Adrenal gland (tissue), 12 donors: ENCODE measurements around the gene AGRN. TPM values are rescaled to one million over a fixed set of nuclear protein-coding genes. Genes with fewer than 3 reads are reported as not detected.

Source experiments
- DNase-seq, 7 donors: peaks; one replicate each; pipeline ENCODE4 v3.0.0-alpha.2; 2019 to 2020
- H3K27ac ChIP-seq, 5 donors: fragments of 200-600 bp; sonication (generic) in 4 of 5; 1 replicate in 3 of 5; 2 replicates in 2 of 5; pipeline versions ENCODE4 v1.5.1 to v1.8.0; 2016 to 2020; ENCODE audit warnings: mild to moderate bottlenecking in 1 of 5
- H3K27me3 ChIP-seq: fragments of 200-600 bp; 2 replicates; pipeline ENCODE4 v1.8.0; 2021
- H3K36me3 ChIP-seq, 2 donors: fragments of 200-600 bp; replicated peaks in 1 of 2; 1 replicate in 1 of 2; 2 replicates in 1 of 2; pipeline versions ENCODE4 v1.5.1 to v1.8.0; 2018 to 2022
- H3K4me1 ChIP-seq, 2 donors: fragments of 200-600 bp; replicated peaks in 1 of 2; 1 replicate in 1 of 2; 2 replicates in 1 of 2; pipeline versions ENCODE4 v1.5.1 to v1.8.0; 2018 to 2021
- H3K4me3 ChIP-seq, 4 donors: fragments of 200-600 bp; sonication (generic) in 3 of 4; one replicate each; pipeline ENCODE4 v1.5.1; 2016 to 2018
- H3K9me3 ChIP-seq, 3 donors: fragments of 200-600 bp; sonication (generic) in 1 of 3; replicated peaks in 1 of 3; 1 replicate in 2 of 3; 2 replicates in 1 of 3; pipeline versions ENCODE4 v1.5.1 to v1.8.0; 2016 to 2021
- POLR2A ChIP-seq, 2 donors: fragments of 450-650 bp; IDR thresholded peaks; one replicate each; pipeline ENCODE4 v1.6.1; 2017; ENCODE audit warnings: antibody characterized with exemption in 2 of 2, mild to moderate bottlenecking in 2 of 2, moderate library complexity in 1 of 2
- WGBS, 4 donors: extraction: QIAGEN DNeasy Blood & Tissue Kit in 2 of 4; methylation state at CpG; one replicate each; pipeline versions ENCODE4 v1.1.5 to v1.1.7; 2013 to 2017; 5-methylcytosine and 5-hydroxymethylcytosine counted together
- intact Hi-C, 2 donors: fragments of 100-400 bp; cut with DNase I; formaldehyde crosslinking; loops; one replicate each; pipeline versions ENCODE4 v1.14.1 to v1.15.0; 2022 to 2023
- polyA plus RNA-seq, 3 donors: library from polyadenylated mRNA; stranded (reverse); fragments of 200-250 nt in 2 of 3; fragments of 350-450 nt in 1 of 3; fragmentation: Illumina TruSeq in 1 of 3; extraction: RNeasy Lipid Tissue Mini Kit (QIAGEN cat#74804) in 1 of 3; gene quantifications; one replicate each; pipeline ENCODE4 v1.2.3, GENCODE V29; 2013 to 2014
- total RNA-seq, 9 donors: library from RNA; depleted of rRNA in 4 of 9; stranded (reverse); fragments of >200 nt in 4 of 9; fragments of 120-200 nt in 1 of 9; fragmentation: NEBNext Ultra II Directional in 1 of 9; extraction: Animal tissue kit (Norgen Biotek cat#: 25700) in 1 of 9; gene quantifications; one replicate each; pipeline versions ENCODE4 v1.1.0 to v1.2.4, GENCODE V29; 2013 to 2023
- TF ChIP-seq, protein P1 (sequence below), 6 experiments: fragments of 450-650 bp in 4 of 6; fragments of 200-600 bp in 2 of 6; sonication (generic) in 1 of 6; IDR thresholded peaks; 1 replicate in 5 of 6; 2 replicates in 1 of 6; pipeline versions ENCODE4 v1.5.1 to v1.8.0; 2016 to 2021; ENCODE audit warnings: antibody characterized with exemption in 6 of 6, mild to moderate bottlenecking in 2 of 6, moderate library complexity in 1 of 6
- donor health status: healthy with polysubstance abuse.
- donor health status: Bipolar disorder and iron deficiency.
- donor health status: DM: yes; HTN: yes; CAD: no.
- donor health status: DM: no; HTN: no; CAD: no.
- donor health status: DM: no; HTN: no; CAD: no.
- donor health status: DM: yes; HTN: yes; CAD: no.

The AGRN gene
- total and polyA plus RNA-seq, 12 donors: 2.2 to 27.8 (median 11.8) TPM

DNA sequence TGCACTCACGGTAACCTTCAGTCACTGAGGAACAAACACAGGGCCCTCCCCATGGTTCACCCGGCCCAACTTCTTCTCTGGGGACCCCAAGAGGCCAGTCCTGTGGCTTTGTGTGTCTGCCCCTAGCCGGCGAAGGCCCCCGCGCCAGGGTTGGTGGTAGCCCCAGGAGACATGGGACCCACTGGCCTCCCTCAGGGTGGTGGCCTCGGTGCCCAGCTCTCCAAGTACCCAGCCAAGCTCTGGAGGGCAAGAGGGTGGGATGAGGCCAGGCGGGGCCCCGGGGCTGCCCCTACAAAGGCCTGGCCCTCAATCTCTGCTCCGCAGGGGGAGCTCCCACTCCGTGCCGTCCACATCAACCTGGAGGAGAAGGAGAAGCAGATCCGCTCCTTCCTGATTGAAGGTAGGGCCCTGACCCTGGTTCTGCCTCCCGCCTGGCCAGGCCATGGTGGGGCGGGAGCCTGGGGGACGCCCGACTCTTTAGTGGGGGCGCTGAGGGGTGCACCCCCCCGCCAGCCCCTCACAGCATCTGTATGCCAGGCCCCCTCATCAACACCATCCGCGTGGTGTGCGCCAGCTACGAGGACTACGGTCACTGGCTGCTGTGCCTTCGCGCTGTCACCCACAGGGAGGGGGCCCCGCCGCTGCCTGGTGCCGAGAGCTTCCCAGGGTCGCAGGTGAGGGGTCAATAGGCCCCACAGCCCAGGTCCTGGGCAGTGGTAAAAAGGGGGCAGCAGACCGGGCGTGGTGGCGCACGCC is 48.0 kb upstream of the AGRN start:
- Histone ChIP-seq H3K27me3 (peaks cover 61% of the 10 kb centered on the region), H3K4me1 (peaks cover 4 to 5% of the 10 kb centered on the region in 2 donors), H3K27ac (no peak overlapping the region), H3K9me3 (no peaks in the 10 kb centered on the region), H3K36me3 (no peaks in the 10 kb centered on the region), H3K4me3 (no peak overlapping the region)
- intact Hi-C loops: loop anchor here in 1 of 2 donors (10.0 kb wide), 1 partner anchor 67 kb away; no protein-coding TSS in a partner anchor
- 76 to 89% (median 82%) methylated on average over 9 to 34 of the region's 34 CpGs for WGBS, 4 donors
- no peak for DNase-seq
- no peak for TF ChIP-seq POLR2A (IDR thresholded peaks at IDR 0.05)
- TF ChIP-seq, protein P1, sequence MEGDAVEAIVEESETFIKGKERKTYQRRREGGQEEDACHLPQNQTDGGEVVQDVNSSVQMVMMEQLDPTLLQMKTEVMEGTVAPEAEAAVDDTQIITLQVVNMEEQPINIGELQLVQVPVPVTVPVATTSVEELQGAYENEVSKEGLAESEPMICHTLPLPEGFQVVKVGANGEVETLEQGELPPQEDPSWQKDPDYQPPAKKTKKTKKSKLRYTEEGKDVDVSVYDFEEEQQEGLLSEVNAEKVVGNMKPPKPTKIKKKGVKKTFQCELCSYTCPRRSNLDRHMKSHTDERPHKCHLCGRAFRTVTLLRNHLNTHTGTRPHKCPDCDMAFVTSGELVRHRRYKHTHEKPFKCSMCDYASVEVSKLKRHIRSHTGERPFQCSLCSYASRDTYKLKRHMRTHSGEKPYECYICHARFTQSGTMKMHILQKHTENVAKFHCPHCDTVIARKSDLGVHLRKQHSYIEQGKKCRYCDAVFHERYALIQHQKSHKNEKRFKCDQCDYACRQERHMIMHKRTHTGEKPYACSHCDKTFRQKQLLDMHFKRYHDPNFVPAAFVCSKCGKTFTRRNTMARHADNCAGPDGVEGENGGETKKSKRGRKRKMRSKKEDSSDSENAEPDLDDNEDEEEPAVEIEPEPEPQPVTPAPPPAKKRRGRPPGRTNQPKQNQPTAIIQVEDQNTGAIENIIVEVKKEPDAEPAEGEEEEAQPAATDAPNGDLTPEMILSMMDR (IDR thresholded peaks at IDR 0.05): no peak

DNA sequence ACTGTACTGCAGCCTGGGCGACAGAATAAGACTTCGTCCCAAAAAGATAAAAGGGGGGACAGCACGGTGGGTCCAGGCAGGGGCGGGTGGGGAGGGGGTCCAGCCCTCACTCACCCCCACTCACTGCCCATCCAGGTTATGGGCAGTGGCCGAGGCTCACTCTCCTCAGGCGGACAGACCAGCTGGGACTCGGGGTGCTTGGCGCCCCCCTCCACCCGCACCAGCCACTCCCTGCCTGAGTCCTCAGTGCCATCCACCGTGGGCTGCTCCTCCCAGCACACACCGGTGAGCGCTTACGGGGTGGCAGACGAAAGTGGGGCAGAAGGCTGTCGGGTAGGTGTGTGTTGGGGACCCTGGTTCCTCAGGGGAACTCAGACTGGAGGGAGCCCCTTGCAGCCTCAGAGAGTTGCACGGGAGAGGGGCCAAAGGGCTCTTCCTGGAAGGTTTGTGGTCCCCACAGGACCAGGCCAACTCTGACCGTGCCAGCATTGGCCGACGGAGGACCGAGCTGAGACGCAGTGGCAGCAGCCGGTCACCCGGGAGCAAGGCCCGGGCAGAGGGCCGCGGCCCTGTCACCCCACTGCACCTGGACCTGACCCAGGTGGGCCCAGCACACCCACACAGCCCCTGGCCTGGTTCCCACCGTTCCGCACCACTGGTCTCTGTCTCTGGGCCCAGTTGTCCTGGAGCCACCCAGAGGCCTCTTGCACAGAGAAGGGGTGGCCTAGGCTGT is 47.0 kb upstream of the AGRN start:
- intact Hi-C loops: loop anchor here in 1 of 2 donors (10.0 kb wide), 1 partner anchor 68 kb away; no protein-coding TSS in a partner anchor
- DNase-seq: no peak
- TF ChIP-seq, protein P1 (IDR thresholded peaks at IDR 0.05): no peak
- no peak for TF ChIP-seq POLR2A (IDR thresholded peaks at IDR 0.05)
- 76 to 82% (median 80%) methylated on average over 5 to 28 of the region's 28 CpGs for WGBS, 4 donors
- no peaks in the 10 kb centered on the region for H3K4me1 ChIP-seq
- H3K27me3 ChIP-seq: peaks cover 61% of the 10 kb centered on the region
- H3K9me3 ChIP-seq: no peaks in the 10 kb centered on the region
- H3K36me3 ChIP-seq: no peaks in the 10 kb centered on the region
- H3K27ac ChIP-seq: no peak overlapping the region
- H3K4me3 ChIP-seq: no peak overlapping the region

DNA sequence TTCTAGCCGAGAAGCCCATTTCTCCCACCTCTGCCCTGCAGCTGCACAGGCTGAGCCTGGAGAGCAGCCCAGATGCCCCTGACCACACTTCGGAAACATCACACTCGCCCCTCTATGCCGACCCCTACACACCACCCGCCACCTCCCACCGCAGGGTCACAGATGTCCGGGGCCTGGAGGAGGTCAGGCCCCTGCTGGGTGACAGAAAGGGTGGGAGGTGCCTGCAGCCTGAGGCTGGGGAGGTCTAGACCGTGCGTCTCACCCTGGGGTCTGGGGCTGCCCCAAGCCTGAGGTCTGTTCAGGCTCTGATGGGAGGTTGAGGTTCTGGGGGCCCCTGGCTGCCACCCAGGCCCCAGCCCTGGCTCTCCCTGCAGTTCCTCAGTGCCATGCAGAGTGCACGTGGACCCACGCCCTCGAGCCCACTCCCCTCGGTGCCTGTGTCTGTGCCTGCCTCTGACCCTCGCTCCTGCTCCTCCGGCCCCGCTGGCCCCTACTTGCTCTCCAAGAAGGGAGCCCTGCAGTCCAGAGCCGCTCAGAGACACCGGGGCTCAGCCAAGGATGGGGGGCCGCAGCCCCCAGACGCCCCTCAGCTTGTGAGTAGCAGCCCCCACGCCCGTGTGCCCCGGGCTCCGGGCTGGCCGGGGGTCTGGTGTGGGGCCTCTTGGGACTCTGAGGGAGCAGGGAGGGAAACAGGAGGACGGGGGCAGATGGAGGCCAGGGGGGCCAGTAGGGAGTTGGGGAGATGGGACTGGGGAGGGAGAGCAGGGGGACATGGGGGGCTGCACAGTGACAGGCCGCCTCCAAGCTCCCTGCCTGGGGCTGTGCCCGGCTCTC is 46.2 kb upstream of the AGRN start:
- H3K4me3 ChIP-seq: no peak overlapping the region
- intact Hi-C loops: loop anchor here in 1 of 2 donors (10.0 kb wide), 1 partner anchor 69 kb away; no protein-coding TSS in a partner anchor
- no peaks in the 10 kb centered on the region for H3K36me3 ChIP-seq
- peaks cover 61% of the 10 kb centered on the region for H3K27me3 ChIP-seq
- 73 to 82% (median 75%) methylated on average over 7 to 28 of the region's 28 CpGs for WGBS, 4 donors
- H3K9me3 ChIP-seq: no peaks in the 10 kb centered on the region
- H3K4me1 ChIP-seq: no peaks in the 10 kb centered on the region
- H3K27ac ChIP-seq: no peak overlapping the region
- TF ChIP-seq POLR2A (IDR thresholded peaks at IDR 0.05): no peak
- TF ChIP-seq, protein P1 (IDR thresholded peaks at IDR 0.05): no peak
- DNase-seq: no peak

DNA sequence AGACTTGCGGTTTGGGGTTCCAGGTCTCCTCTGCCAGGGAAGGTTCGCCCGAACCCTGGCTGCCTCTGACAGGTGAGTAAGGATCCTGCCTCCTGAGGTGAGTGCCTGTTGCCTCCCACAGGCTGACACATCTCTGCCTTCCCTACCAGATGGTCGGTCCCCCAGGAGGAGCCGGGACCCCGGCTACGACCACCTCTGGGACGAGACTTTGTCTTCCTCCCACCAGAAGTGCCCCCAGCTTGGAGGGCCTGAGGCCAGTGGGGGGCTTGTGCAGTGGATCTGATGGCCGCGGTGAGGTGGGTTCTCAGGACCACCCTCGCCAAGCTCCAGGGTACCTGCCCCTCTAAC is 45.7 kb upstream of the AGRN start:
- no peak overlapping the region for H3K4me3 ChIP-seq
- no peaks in the 10 kb centered on the region for H3K9me3 ChIP-seq
- 84 to 89% (median 88%) methylated on average over 7 to 11 of the region's 11 CpGs for WGBS, 4 donors
- TF ChIP-seq POLR2A (IDR thresholded peaks at IDR 0.05): no peak
- H3K27ac ChIP-seq: no peak overlapping the region
- no peaks in the 10 kb centered on the region for H3K4me1 ChIP-seq
- no peak for DNase-seq
- peaks cover 61% of the 10 kb centered on the region for H3K27me3 ChIP-seq
- no peaks in the 10 kb centered on the region for H3K36me3 ChIP-seq
- intact Hi-C loops: loop anchor here in 1 of 2 donors (10.0 kb wide), 1 partner anchor 69 kb away; no protein-coding TSS in a partner anchor
